DND-41 (cell line): ENCODE measurements around the gene PTPN4.

Experiments used
- EZH2 ChIP-seq: IDR thresholded peaks from 3 replicates; pipeline ENCODE4 v1.6.1; 2012; ENCODE audit warnings: borderline replicate concordance, low read depth, mild to moderate bottlenecking, moderate library complexity, low read length, inconsistent platforms; ENCODE audit not compliant: severe bottlenecking
- TF ChIP-seq, protein P1 (sequence below): IDR thresholded peaks from 2 replicates; pipeline ENCODE4 v1.5.1; 2012; ENCODE audit warnings: borderline replicate concordance, low read length, moderate library complexity, mild to moderate bottlenecking; ENCODE audit not compliant: poor library complexity, severe bottlenecking; ENCODE audit errors: extremely low read depth

DNA sequence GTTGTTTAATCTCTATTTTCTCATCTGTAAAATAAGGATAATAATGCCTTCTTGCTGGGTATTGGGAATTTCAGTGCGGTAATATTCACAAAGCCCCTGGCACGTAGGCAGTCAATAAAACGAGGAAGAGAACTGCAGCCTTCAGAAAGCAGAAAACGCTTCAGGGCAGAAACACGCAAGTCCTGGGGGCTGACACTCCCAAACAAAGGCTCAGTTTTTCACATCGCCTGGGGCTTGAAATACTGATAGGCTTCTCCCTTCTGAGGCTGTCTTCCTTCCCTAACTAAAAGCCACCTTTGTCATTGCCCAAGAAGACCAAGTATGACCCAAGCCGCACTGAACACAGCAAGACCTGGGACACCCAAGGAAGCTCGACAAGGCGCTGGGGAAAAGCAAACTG is 48.4 kb upstream of the PTPN4 start:
- TF ChIP-seq, protein P1, sequence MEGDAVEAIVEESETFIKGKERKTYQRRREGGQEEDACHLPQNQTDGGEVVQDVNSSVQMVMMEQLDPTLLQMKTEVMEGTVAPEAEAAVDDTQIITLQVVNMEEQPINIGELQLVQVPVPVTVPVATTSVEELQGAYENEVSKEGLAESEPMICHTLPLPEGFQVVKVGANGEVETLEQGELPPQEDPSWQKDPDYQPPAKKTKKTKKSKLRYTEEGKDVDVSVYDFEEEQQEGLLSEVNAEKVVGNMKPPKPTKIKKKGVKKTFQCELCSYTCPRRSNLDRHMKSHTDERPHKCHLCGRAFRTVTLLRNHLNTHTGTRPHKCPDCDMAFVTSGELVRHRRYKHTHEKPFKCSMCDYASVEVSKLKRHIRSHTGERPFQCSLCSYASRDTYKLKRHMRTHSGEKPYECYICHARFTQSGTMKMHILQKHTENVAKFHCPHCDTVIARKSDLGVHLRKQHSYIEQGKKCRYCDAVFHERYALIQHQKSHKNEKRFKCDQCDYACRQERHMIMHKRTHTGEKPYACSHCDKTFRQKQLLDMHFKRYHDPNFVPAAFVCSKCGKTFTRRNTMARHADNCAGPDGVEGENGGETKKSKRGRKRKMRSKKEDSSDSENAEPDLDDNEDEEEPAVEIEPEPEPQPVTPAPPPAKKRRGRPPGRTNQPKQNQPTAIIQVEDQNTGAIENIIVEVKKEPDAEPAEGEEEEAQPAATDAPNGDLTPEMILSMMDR: no peak
- no peak for TF ChIP-seq EZH2
